Neural progenitor cell (in vitro differentiated cells): ENCODE results near the gene NEDD4L. TPM values are rescaled to one million over a fixed set of nuclear protein-coding genes. Genes with fewer than 3 reads are reported as not detected.

Experiments
- DNase-seq: peaks from one replicate; pipeline ENCODE4 v3.0.0-alpha.2; 2016; ENCODE audit warnings: low spot score
- H2AFZ ChIP-seq: fragments of 200-600 bp; sonication (generic); replicated peaks from 2 replicates; pipeline ENCODE4 v1.6.1; 2016; ENCODE audit warnings: antibody characterized with exemption
- H3F3A ChIP-seq: fragments of 200-600 bp; sonication (generic); 2 replicates; pipeline ENCODE4 v1.6.1; 2016; ENCODE audit warnings: antibody characterized with exemption, low read depth
- H3K27ac ChIP-seq: fragments of 200-600 bp; sonication (generic); 2 replicates; pipeline ENCODE4 v1.5.1; 2016; ENCODE audit warnings: mild to moderate bottlenecking
- H3K27me3 ChIP-seq: fragments of 200-600 bp; sonication (generic); 2 replicates; pipeline ENCODE4 v1.6.1; 2016; ENCODE audit warnings: mild to moderate bottlenecking, moderate library complexity
- H3K36me3 ChIP-seq: fragments of 200-600 bp; sonication (generic); 2 replicates; pipeline ENCODE4 v1.5.1; 2016
- H3K4me1 ChIP-seq: fragments of 200-600 bp; sonication (generic); 2 replicates; pipeline ENCODE4 v1.6.1; 2016; ENCODE audit warnings: mixed run types
- H3K4me2 ChIP-seq: fragments of 200-600 bp; sonication (generic); 2 replicates; pipeline ENCODE4 v1.6.1; 2016
- H3K4me3 ChIP-seq: fragments of 200-600 bp; sonication (generic); 2 replicates; pipeline ENCODE4 v1.5.1; 2016
- H3K79me2 ChIP-seq: fragments of 200-600 bp; sonication (generic); 2 replicates; pipeline ENCODE4 v1.6.1; 2016; ENCODE audit warnings: low read depth
- H3K9ac ChIP-seq: fragments of 200-600 bp; sonication (generic); 2 replicates; pipeline ENCODE4 v1.6.1; 2016
- H3K9me3 ChIP-seq: fragments of 200-600 bp; sonication (generic); 2 replicates; pipeline ENCODE4 v1.5.1; 2016; ENCODE audit warnings: low read depth
- H4K20me1 ChIP-seq: fragments of 200-600 bp; sonication (generic); 2 replicates; pipeline ENCODE4 v1.6.1; 2016; ENCODE audit warnings: low read depth
- H3K27ac Mint-ChIP-seq: 3 replicates; pipeline ENCODE4 v1.8.0; 2021; ENCODE audit warnings: mixed read lengths
- H3K27me3 Mint-ChIP-seq: 2 replicates; pipeline ENCODE4 v1.8.0; 2022; ENCODE audit warnings: low read depth, mild to moderate bottlenecking, inconsistent platforms, moderate library complexity, mixed read lengths; ENCODE audit not compliant: insufficient read depth
- H3K36me3 Mint-ChIP-seq: 3 replicates; pipeline ENCODE4 v1.8.0; 2021; ENCODE audit warnings: mixed read lengths
- H3K4me1 Mint-ChIP-seq: 3 replicates; pipeline ENCODE4 v1.8.0; 2021; ENCODE audit warnings: mixed read lengths
- H3K4me3 Mint-ChIP-seq: 3 replicates; pipeline ENCODE4 v1.8.0; 2021; ENCODE audit warnings: mild to moderate bottlenecking, moderate library complexity, mixed read lengths
- H3K9me3 Mint-ChIP-seq: 3 replicates; pipeline ENCODE4 v1.8.0; 2020; ENCODE audit warnings: mixed read lengths
- EZH2 ChIP-seq: fragments of 200-600 bp; sonication (generic); IDR thresholded peaks from 2 replicates; pipeline ENCODE4 v1.6.1; 2017; ENCODE audit warnings: antibody characterized with exemption, mild to moderate bottlenecking, moderate library complexity
- EZH2phosphoT487 ChIP-seq: fragments of 200-600 bp; sonication (generic); IDR thresholded peaks from 2 replicates; pipeline ENCODE4 v1.6.1; 2017; ENCODE audit warnings: antibody characterized with exemption
- total RNA-seq: library from RNA; depleted of rRNA; stranded (reverse); fragments of >200 nt; gene quantifications from 2 replicates; pipeline ENCODE4 v1.2.3, GENCODE V29; 2015; ENCODE audit warnings: low replicate concordance
- TF ChIP-seq, protein P1 (sequence below): fragments of 200-600 bp; sonication (generic); IDR thresholded peaks from 2 replicates; pipeline ENCODE4 v1.5.1; 2017; ENCODE audit warnings: antibody characterized with exemption, mild to moderate bottlenecking

The NEDD4L gene
- total RNA-seq, 1 donor from 2014 or later = 55.5 TPM

DNA sequence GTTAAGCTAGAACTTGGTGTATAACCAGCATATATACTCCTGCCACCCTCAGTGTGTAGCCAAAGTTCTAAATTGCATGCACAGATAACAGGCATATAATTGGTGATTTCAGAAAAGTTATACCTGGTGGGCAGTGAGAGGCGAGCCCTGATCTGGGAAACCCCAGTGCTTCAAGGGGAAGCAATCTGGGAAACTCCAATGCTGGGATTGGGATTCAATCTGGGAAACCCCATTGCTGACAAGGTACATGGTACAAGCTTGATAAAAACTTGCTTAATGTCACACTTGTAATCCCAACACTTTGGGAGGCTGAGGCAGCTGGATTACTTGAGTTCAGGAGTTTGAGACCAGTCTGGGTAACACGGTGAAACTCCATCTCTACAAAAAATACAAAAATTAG lies 147.6 kb downstream of the NEDD4L start:
- no peak for DNase-seq
- Mint-ChIP-seq H3K27me3 (peaks cover 12% of the 10 kb centered on the region), H3K4me3 (no peak overlapping the region), H3K36me3 (no peaks in the 10 kb centered on the region), H3K27ac (no peak overlapping the region), H3K9me3 (no peaks in the 10 kb centered on the region), H3K4me1 (peaks cover 42% of the 10 kb centered on the region)
- Histone ChIP-seq H4K20me1 (peaks cover 62% of the 10 kb centered on the region), H3K36me3 (no peaks in the 10 kb centered on the region), H2AFZ (no peak overlapping the region), H3K9ac (no peak overlapping the region), H3K4me2 (no peak overlapping the region), H3K27me3 (peaks cover 11% of the 10 kb centered on the region), H3K79me2 (peaks cover 7% of the 10 kb centered on the region), H3K9me3 (no peaks in the 10 kb centered on the region), H3K4me1 (peaks cover 25% of the 10 kb centered on the region), H3K4me3 (no peak overlapping the region), H3F3A (no peaks in the 10 kb centered on the region), H3K27ac (no peak overlapping the region)
- TF ChIP-seq EZH2phosphoT487 (no peak), EZH2 (no peak)
- TF ChIP-seq, protein P1, sequence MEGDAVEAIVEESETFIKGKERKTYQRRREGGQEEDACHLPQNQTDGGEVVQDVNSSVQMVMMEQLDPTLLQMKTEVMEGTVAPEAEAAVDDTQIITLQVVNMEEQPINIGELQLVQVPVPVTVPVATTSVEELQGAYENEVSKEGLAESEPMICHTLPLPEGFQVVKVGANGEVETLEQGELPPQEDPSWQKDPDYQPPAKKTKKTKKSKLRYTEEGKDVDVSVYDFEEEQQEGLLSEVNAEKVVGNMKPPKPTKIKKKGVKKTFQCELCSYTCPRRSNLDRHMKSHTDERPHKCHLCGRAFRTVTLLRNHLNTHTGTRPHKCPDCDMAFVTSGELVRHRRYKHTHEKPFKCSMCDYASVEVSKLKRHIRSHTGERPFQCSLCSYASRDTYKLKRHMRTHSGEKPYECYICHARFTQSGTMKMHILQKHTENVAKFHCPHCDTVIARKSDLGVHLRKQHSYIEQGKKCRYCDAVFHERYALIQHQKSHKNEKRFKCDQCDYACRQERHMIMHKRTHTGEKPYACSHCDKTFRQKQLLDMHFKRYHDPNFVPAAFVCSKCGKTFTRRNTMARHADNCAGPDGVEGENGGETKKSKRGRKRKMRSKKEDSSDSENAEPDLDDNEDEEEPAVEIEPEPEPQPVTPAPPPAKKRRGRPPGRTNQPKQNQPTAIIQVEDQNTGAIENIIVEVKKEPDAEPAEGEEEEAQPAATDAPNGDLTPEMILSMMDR = no peak

DNA sequence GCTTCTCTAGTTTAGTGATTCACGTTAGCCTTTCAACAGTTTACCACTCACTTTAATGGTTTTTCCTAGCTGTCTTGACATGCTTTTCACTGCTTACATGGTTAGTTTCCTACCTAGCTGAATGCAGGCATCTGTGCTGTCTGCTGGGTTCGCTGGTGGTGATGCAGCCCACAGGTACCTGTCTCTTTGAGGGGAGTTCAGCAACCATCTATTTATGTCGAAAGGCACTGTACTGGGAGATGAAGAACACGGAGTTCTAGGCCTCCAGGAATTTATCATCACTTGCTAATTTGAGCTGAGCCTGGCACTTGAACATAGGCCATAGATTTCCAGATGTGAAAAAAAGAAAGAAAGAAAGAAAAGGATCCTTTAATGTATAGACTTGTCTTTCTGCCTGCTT lies 148.5 kb downstream of the NEDD4L start:
- peaks cover 7% of the 10 kb centered on the region for H3K79me2 ChIP-seq
- H3K4me1 Mint-ChIP-seq = peaks cover 40% of the 10 kb centered on the region

DNA sequence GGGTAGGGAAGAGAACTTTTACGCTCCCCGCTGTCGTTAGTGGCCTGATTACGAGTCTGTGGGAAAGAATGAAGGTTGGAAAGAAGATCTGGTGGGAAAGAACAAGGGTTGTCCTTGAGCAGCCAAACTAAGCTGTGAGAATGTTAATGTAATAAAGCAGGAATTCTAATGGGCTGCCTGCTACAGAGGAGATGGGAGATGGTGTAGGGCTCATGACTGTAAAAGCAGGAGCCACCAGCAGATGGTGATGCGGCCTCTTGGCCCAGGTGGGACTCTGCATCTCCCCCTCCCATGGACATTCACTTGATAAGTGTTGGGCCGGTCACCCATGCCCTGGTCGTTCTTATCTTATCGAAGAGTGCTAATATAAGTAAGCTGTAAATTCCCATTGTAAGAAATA lies 150.0 kb downstream of the NEDD4L start:
- no peak overlapping the region for H3K4me3 ChIP-seq
- H3K79me2 ChIP-seq = peaks cover 7% of the 10 kb centered on the region
- peaks cover 48% of the 10 kb centered on the region for H4K20me1 ChIP-seq
- Mint-ChIP-seq H3K4me3 (no peak overlapping the region), H3K27me3 (peaks cover 12% of the 10 kb centered on the region), H3K27ac (no peak overlapping the region), H3K4me1 (peaks cover 28% of the 10 kb centered on the region), H3K36me3 (no peaks in the 10 kb centered on the region), H3K9me3 (no peaks in the 10 kb centered on the region)
- no peak for TF ChIP-seq EZH2
- TF ChIP-seq EZH2phosphoT487 = no peak
- TF ChIP-seq, protein P1 = peak; percentile 49
- peak; percentile 63 for DNase-seq
- no peak overlapping the region for H3K4me2 ChIP-seq
- no peak overlapping the region for H3K9ac ChIP-seq
- peaks cover 15% of the 10 kb centered on the region for H3K4me1 ChIP-seq
- no peak overlapping the region for H3K27ac ChIP-seq
- H3K27me3 ChIP-seq = peaks cover 11% of the 10 kb centered on the region
- H3F3A ChIP-seq = no peaks in the 10 kb centered on the region
- no peaks in the 10 kb centered on the region for H3K36me3 ChIP-seq
- no peak overlapping the region for H2AFZ ChIP-seq
- H3K9me3 ChIP-seq = no peaks in the 10 kb centered on the region

More for the DNA sequence above, 148.5 kb downstream of the NEDD4L start:
- no peaks in the 10 kb centered on the region for H3K36me3 Mint-ChIP-seq
- Histone ChIP-seq H3K9ac (no peak overlapping the region), H2AFZ (no peak overlapping the region), H4K20me1 (peaks cover 62% of the 10 kb centered on the region), H3K27ac (no peak overlapping the region), H3K4me2 (no peak overlapping the region), H3K27me3 (peaks cover 11% of the 10 kb centered on the region), H3K4me3 (no peak overlapping the region), H3K36me3 (no peaks in the 10 kb centered on the region), H3K4me1 (peaks cover 20% of the 10 kb centered on the region), H3F3A (no peaks in the 10 kb centered on the region), H3K9me3 (no peaks in the 10 kb centered on the region)
- H3K9me3 Mint-ChIP-seq = no peaks in the 10 kb centered on the region
- no peak overlapping the region for H3K27ac Mint-ChIP-seq
- H3K4me3 Mint-ChIP-seq = no peak overlapping the region
- no peak for DNase-seq
- peaks cover 12% of the 10 kb centered on the region for H3K27me3 Mint-ChIP-seq
- TF ChIP-seq, protein P1 = no peak
